SW480 (cell line): Measurements from ENCODE around the gene UBAP1L.
A peak's percentile ranks its signal among the peaks of the same experiment; 100 is the strongest.

Source experiments
- DNase-seq: peaks from one replicate; pipeline ENCODE4 v3.0.0-alpha.2; 2016; ENCODE audit warnings: low spot score

UBAP1L gene

GRCh38 chr15:65066001-65066634 lies 48.9 kb downstream of the UBAP1L start:
- DNase-seq: no peak

- DNase-seq: no peak
Observed at GRCh38 chr15:65062726-65063125, 52.3 kb downstream of the UBAP1L start.

DNA sequence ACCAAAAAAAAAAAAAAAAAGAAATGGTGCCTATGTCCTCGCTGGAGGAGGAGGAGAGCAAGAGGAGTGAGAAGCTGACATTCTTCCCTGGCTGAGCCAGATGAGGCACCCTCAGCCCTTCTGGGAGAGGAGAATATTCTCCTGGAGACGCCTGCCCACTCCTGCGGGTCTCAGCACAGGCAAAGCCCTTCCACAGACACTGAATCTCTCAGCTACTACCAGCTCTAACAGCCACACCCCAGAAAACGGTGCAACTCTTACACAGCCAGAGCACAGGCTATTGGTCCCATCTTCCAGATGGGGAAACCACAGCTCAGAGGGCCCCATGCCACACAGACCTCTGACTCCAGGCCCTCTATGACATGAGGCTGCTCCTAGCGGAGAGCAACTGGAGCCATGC lies 52.9 kb downstream of the UBAP1L start:
- no peak for DNase-seq

GRCh38 chr15:65060641-65061397 lies 54.2 kb downstream of the UBAP1L start:
- no peak for DNase-seq

GRCh38 chr15:65059931-65060596 lies 54.9 kb downstream of the UBAP1L start:
- DNase-seq: no peak

DNA sequence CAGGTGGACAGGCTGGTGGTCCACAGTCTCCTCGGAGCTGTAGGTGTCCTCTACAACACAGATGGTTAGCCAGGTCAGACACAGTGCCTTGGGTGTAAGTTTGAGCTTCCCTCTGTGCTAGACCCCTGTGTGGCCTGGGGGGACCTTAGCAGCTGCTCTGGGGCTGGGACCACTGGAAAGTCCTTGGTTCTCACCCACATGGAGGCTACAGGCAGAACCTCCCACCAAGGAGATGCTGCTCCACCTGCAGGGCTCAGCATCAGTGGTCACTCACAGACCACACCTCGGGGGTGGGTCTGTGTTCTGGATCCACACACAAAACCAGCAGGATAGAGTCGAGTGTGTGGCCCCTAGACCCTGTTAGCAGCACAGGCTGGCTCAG lies 55.6 kb downstream of the UBAP1L start:
- DNase-seq: no peak

GRCh38 chr15:65058394-65059368 lies 56.3 kb downstream of the UBAP1L start:
- DNase-seq: no peak

DNA sequence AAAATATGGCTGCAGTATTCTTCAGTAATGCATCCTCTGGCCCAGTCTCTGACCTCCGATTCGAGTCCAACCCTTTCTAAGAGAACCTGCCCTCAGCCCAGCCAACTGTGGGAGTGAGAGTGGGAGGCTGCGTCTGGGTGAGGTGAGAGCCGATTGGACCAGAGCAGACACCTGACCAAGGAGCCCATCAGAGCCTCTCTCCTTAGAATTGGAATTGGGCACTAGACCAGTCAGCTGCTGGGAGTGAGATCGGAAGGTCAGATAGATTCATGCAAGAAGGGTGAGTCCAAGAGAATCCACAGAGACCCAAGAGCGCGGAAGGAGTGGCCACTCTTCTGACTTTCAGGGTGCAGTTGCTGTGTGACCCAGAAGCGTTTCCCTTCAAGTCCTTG lies 57.5 kb downstream of the UBAP1L start:
- no peak for DNase-seq

- peak; percentile 98 for DNase-seq
Observed at GRCh38 chr15:65056868-65057548, 58.0 kb downstream of the UBAP1L start.

DNA sequence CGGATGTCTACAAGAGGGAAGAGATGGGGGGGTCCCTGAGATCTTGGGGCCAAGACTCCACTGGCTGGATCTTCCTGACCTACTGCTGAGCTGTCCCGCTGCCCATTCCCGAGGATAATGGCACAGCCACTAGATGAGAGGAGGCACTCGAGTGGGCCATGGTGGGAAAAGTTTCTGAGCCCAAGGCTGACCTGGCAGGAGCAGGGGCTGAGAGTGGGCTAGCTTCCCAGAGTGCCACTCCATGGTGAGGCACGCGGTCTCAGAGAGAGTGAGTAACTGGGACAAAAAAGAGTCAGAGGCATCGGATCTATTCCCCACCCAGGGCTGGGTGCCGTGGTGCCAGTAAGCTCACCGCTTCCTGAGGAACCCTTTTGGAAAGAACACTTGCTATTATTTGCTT lies 58.9 kb downstream of the UBAP1L start:
- DNase-seq: no peak

DNA sequence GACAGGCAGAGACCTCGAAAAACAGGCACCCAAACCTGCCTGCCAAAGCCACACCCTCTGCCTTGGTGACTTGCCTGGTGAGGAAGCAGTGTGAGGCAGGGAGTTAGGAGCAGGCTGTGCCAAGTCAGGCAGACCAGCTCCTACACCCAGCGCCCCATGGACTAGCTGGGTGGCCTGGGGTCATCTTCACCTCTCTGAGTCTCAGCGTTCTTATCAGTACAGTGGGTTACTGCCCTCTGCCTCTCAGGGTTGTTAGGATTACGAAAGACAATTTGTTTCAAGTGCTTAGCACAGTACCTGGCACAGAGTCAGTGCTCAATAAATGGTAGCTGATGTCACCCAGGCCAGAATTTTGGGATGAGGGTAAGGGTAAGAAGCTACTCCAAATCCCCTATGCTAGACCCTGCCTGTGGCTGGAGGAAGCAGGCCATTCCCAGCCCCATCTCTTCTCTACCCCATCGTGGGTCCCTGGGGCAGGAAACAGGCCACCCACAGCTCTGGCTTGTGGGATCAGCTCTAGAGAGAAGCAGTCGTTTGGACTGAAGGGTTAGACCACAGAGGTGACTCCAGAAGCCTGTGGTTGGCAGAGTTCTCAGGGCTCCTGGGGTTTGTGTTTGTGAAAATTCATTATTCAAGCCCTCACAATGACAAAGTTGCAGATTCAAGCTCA lies 59.7 kb downstream of the UBAP1L start:
- DNase-seq: no peak

DNA sequence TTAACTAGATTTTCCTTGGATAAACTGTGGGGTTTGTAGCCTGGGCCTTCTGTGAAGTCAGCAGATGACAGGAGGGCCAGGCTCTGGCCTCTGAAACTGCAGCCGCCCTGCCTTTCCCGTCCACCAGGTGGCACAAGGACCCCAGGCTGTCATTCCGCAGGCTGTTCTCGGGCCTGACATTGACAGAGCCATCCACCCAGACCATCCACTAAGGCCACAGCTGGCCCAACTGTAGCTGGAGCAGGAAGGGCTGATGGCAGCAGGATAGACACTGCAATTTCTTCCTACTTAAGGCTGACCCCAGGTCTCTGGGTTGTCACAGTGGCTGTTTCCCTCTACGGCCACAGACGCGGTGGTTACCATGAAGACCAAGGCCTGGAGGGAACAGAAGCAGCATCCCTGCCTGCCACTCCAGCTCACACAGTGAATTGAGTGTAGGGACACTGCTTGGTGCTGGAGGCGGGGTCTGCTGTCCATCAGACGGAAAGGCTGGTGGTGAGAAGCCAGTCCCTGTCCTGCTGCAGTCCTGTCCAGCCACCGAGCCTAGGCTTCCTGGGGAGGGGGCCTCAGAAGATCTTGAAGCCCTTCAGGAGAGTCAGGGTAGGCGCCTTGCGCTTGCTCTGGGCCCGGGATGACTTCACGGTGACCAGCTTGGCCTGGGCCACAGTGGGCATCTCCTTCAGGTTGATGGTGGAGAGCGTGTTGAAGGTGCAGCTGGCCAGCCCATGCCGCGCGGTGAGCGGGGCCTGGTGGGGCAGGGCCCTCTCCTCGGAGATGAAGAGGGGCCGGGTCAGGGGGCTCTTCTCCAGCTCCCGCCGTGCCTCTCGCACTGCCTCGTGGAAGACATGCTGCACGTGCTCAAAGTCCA lies 60.4 kb downstream of the UBAP1L start:
- DNase-seq: peak; percentile 71

DNA sequence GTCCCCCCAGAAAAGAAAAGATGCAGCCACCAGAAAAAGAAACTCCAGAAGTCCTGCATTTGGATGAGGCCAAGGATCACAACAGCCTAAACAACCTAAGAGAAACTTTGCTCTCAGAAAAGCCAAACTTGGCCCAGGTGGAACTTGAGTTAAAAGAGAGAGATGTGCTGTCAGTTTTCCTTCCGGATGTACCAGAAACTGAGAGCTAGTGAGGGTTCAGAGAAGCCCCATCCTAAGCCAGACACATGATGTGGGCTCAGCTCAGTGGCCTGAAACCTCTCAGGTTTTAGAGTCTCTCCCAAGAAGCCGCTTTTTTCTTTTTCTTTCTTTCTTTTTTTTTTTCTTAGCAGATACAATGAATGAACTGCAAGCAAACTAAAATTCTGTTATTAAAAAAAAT lies 62.0 kb downstream of the UBAP1L start:
- DNase-seq: no peak

- no peak for DNase-seq
Observed at GRCh38 chr15:65051266-65051665, 63.7 kb downstream of the UBAP1L start.

DNA sequence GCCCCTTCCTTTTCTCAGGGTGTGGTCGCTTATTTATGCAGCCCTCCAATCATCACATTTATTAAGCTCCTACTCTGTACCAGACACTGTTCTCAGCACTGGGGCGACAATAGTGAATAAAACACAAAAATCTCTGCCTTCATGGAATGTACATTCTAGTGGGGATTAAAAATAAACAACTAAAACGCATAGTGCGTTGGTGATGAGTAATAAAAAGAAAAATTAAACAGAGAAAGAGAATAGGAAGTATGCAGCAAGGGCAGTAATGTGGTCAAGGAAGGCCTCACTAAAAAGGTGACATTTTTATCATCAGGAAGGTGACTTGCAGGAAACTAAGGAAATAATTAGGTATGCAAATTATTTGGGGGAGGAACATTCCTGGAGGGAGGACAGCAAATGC lies 64.7 kb downstream of the UBAP1L start:
- no peak for DNase-seq

GRCh38 chr15:65049418-65049840 lies 65.6 kb downstream of the UBAP1L start:
- DNase-seq: peak; percentile 96

GRCh38 chr15:65048241-65048640 lies 66.8 kb downstream of the UBAP1L start:
- no peak for DNase-seq

GRCh38 chr15:65044724-65045481 lies 70.1 kb downstream of the UBAP1L start, which contains the start of gene SLC51B:
Gene SLC51B (plus strand): TSS chr15:65045387. CDS start chr15:65050005, 4,618 bp downstream.
- DNase-seq: no peak

GRCh38 chr15:65044218-65044617 lies 70.8 kb downstream of the UBAP1L start:
- peak; percentile 84 for DNase-seq
